ENCODE results near the gene ACOX1. TPM values are rescaled to one million over a fixed set of nuclear protein-coding genes. Genes with fewer than 3 reads are reported as not detected.

The ACOX1 gene
- total RNA-seq, 4 donors from 2014 or later = 97.3 to 165 (median 103) TPM

- TF ChIP-seq CTCF (IDR thresholded peaks at IDR 0.05; ENCODE audit: low read depth) = no peak
Measured at GRCh38 chr17:75917141-75917916, 61.6 kb downstream of the ACOX1 start.

GRCh38 chr17:75915268-75915667 is 63.7 kb downstream of the ACOX1 start:
- TF ChIP-seq CTCF (IDR thresholded peaks at IDR 0.05; ENCODE audit: low read depth) = no peak

GRCh38 chr17:75914643-75915267 is 64.2 kb downstream of the ACOX1 start:
- TF ChIP-seq CTCF (IDR thresholded peaks at IDR 0.05; ENCODE audit: low read depth) = no peak

- no peak for TF ChIP-seq CTCF (IDR thresholded peaks at IDR 0.05; ENCODE audit: low read depth)
Measured at GRCh38 chr17:75913537-75914210, 65.3 kb downstream of the ACOX1 start.

- no peak for TF ChIP-seq CTCF (IDR thresholded peaks at IDR 0.05; ENCODE audit: low read depth)
Measured at GRCh38 chr17:75910699-75911098, 68.3 kb downstream of the ACOX1 start.

- TF ChIP-seq CTCF (IDR thresholded peaks at IDR 0.05; ENCODE audit: low read depth) = no peak
Measured at GRCh38 chr17:75909812-75910274, 69.1 kb downstream of the ACOX1 start.

All from subcutaneous adipose tissue (tissue), 4 donors.